Neural crest cell (in vitro differentiated cells): ENCODE measurements around the gene AGTRAP. TPM values are rescaled to one million over a fixed set of nuclear protein-coding genes. Genes with fewer than 3 reads are reported as not detected.

Experiments
- DNase-seq: peaks from one replicate; pipeline ENCODE4 v3.0.0; 2021; ENCODE audit warnings: low read depth, mixed read lengths, low spot score
- H3K27ac Mint-ChIP-seq: one replicate; pipeline ENCODE4 v1.8.0; 2021; ENCODE audit warnings: mild to moderate bottlenecking, mixed read lengths; ENCODE audit not compliant: unreplicated experiment
- H3K27me3 Mint-ChIP-seq: 2 replicates; pipeline ENCODE4 v1.8.0; 2021; ENCODE audit warnings: low read depth, mild to moderate bottlenecking, mixed read lengths
- H3K36me3 Mint-ChIP-seq: 2 replicates; pipeline ENCODE4 v1.8.0; 2021; ENCODE audit warnings: low read depth, mild to moderate bottlenecking, mixed read lengths
- H3K4me1 Mint-ChIP-seq: 2 replicates; pipeline ENCODE4 v1.8.0; 2021; ENCODE audit warnings: mixed read lengths
- H3K4me3 Mint-ChIP-seq: one replicate; pipeline ENCODE4 v1.8.0; 2021; ENCODE audit warnings: mild to moderate bottlenecking, mixed read lengths
- H3K9me3 Mint-ChIP-seq: 2 replicates; pipeline ENCODE4 v1.8.0; 2021; ENCODE audit warnings: mixed read lengths
- total RNA-seq: library from RNA; stranded (reverse); gene quantifications from 2 replicates; pipeline ENCODE4 v1.2.1, GENCODE V29; 2021
- TF ChIP-seq, protein P1 (sequence below): fragments of 200-600 bp; sonication (generic); conservative IDR thresholded peaks from 2 replicates; pipeline ENCODE4 v1.5.0; 2021; ENCODE audit warnings: antibody characterized with exemption, mild to moderate bottlenecking

Gene AGTRAP
- total RNA-seq, 1 donor from 2014 or later, result 36.9 TPM

DNA sequence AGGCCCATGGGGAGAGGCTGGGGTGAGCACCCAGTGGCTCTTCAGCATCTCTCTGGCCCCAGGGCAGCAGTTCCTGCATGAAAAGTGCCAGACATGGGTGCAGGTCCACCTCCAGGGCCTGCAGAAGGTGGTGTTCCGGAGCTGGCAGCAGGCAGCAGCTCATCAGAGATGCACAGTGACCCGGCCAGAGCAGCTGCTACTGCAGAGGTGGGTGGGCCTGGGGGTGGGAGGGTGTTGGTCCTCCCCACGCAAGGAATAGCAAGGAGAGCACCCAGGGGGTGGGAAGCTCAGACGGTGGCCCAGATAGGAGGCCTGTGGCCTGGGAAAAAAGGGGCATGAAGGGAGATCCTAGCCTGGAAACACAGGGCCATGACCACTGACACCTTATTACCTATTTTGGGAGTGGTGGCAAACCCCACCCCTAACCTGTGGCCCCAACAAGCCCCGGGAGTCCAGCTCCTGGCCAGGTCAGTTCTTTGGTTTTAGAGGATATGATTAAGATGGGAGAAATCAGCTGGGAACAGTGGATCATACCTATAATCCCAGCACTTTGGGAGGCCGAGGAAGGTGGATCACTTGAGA, 46.3 kb downstream of the AGTRAP start:
- Mint-ChIP-seq H3K27ac (no peak overlapping the region), H3K9me3 (no peaks in the 10 kb centered on the region), H3K4me1 (peaks cover 5% of the 10 kb centered on the region), H3K4me3 (no peak overlapping the region), H3K27me3 (no peaks in the 10 kb centered on the region), H3K36me3 (no peaks in the 10 kb centered on the region)
- no peak for DNase-seq
- TF ChIP-seq, protein P1, sequence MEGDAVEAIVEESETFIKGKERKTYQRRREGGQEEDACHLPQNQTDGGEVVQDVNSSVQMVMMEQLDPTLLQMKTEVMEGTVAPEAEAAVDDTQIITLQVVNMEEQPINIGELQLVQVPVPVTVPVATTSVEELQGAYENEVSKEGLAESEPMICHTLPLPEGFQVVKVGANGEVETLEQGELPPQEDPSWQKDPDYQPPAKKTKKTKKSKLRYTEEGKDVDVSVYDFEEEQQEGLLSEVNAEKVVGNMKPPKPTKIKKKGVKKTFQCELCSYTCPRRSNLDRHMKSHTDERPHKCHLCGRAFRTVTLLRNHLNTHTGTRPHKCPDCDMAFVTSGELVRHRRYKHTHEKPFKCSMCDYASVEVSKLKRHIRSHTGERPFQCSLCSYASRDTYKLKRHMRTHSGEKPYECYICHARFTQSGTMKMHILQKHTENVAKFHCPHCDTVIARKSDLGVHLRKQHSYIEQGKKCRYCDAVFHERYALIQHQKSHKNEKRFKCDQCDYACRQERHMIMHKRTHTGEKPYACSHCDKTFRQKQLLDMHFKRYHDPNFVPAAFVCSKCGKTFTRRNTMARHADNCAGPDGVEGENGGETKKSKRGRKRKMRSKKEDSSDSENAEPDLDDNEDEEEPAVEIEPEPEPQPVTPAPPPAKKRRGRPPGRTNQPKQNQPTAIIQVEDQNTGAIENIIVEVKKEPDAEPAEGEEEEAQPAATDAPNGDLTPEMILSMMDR, result no peak

DNA sequence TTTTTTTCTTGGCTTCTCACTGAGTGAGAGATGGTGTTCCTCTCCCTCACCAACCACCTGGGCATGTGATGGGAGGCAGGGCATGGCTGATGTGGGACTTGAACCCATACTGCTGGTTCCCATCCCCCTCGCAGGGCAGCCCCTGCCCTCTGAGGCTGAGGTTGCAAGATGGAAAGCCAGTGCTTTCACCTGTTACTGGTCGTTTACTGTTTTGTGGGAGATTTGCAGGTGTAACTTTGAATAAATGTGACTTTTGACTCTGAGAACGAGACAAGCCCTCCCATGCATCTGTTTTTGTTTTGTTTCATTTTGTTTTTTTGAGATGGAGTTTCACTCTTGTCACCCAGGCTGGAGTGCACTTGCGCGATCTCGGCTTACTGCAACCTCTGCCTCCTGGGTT, 47.6 kb downstream of the AGTRAP start:
- no peak overlapping the region for H3K4me3 Mint-ChIP-seq
- H3K27ac Mint-ChIP-seq, result no peak overlapping the region
- H3K36me3 Mint-ChIP-seq, result no peaks in the 10 kb centered on the region
- TF ChIP-seq, protein P1, result no peak
- DNase-seq, result no peak
- peaks cover 5% of the 10 kb centered on the region for H3K4me1 Mint-ChIP-seq
- H3K9me3 Mint-ChIP-seq, result no peaks in the 10 kb centered on the region
- no peaks in the 10 kb centered on the region for H3K27me3 Mint-ChIP-seq

DNA sequence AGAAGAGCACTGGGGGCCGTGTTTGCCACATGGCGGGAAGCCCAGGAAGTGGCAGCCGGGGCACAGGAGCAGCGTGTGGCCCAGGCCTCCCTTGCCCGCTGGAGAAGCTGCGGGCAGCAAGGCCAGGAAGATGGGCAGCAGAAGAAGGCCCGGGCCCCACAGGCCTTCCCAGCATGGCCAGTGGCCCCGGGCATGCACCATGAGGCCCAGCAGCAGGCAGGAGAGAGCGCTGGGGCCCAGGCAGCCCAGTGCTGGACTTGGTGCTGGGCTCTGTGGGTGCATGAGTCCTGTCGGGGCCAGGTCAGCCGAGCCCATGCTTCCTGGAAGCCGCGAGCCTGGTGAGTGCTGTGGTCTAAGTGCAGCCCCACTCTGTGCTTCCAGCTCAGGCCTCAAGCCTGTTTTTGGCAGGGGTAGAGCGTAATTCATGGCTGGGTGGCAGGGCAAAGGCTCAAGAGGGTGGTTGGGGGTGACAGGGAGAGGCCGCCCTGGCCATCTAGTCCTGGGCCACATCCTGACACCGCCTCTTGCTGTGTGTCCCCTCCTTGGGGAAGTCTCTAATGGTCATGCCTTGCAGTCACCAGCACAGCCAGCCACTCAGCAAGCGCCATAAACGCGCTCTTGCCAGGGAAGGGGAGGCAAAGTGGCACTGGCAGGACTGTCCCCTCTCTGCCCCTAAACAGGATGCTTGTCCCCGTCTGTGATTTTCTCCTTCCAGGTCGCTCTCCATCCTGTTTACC, 48.5 kb downstream of the AGTRAP start:
- Mint-ChIP-seq H3K27ac (no peak overlapping the region), H3K9me3 (no peaks in the 10 kb centered on the region), H3K4me1 (peaks cover 5% of the 10 kb centered on the region), H3K36me3 (no peaks in the 10 kb centered on the region), H3K27me3 (no peaks in the 10 kb centered on the region), H3K4me3 (no peak overlapping the region)
- no peak for DNase-seq
- TF ChIP-seq, protein P1, result no peak

DNA sequence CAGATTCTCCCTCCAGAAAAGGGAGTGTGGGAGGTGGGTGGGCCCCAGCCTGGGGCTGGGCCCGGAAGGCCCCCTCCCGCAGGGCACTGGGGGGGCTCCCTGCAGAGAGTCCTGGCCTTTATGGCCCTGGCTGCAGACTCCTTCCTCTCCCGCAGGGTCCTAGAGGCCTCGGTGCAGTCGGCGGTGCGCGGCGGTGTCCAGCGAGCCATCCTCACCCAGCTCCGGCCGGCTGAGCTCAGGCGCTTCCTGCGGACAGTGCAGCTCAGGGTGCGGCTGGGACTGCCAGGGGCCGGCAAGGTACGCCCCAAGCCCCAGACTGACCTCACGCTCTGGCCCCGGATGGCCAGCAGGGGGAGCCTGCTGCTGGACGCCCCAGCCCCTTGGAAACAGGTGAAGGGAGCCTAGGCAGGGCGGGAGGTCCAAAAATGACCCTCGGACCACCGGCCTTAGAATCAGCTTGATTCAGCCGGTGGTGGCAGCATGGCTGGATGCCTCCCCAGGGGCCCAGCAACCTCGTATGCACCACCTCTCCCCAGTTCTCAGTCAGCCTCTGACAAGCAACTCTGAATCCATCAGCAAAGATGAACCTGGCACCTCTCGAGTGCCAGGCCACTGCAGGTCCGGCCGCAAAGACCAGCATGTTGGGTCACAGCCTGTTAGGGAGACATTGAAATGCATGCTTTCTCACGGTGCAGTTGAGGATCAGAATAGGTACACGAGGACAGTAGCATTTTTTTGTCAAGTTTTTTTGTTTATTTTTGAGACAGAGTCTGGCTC, 49.2 kb downstream of the AGTRAP start:
- peak; percentile 65 for DNase-seq
- no peaks in the 10 kb centered on the region for H3K36me3 Mint-ChIP-seq
- H3K27me3 Mint-ChIP-seq, result no peaks in the 10 kb centered on the region
- H3K4me1 Mint-ChIP-seq, result peaks cover 5% of the 10 kb centered on the region
- H3K4me3 Mint-ChIP-seq, result no peak overlapping the region
- TF ChIP-seq, protein P1, result peak; percentile 84
- H3K27ac Mint-ChIP-seq, result peak overlapping the region; percentile 22
- no peaks in the 10 kb centered on the region for H3K9me3 Mint-ChIP-seq

DNA sequence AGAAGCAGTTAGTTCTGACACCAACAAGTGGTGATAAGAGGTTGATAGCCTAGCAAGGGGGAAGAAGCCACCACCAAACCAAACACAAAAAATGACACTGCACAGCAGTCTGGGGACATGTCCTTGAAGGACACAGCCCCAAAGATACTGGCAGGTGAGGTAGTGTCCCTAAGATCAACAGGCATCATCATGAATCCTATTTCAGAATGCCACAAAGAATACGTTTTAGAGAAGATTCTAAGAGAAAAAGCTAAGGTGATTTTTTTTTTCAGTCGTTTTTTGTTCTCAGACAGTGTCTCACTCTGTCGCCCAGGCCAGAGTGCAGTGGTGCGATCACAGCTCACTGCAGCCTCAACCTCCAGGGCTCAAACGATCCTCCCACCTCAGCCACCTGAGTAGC, 50.2 kb downstream of the AGTRAP start:
- DNase-seq, result no peak
- Mint-ChIP-seq H3K9me3 (no peaks in the 10 kb centered on the region), H3K4me1 (peaks cover 5% of the 10 kb centered on the region), H3K27me3 (no peaks in the 10 kb centered on the region), H3K4me3 (no peak overlapping the region), H3K36me3 (no peaks in the 10 kb centered on the region), H3K27ac (no peak overlapping the region)
- TF ChIP-seq, protein P1, result no peak
